MG63 (cell line): Measurements from ENCODE around the gene ADAM22. TPM values are rescaled to one million over a fixed set of nuclear protein-coding genes. Genes with fewer than 3 reads are reported as not detected.
A peak's percentile ranks its signal among the peaks of the same experiment; 100 is the strongest.

Experiments
- DNase-seq: peaks from one replicate; pipeline ENCODE4 v3.0.0-alpha.2; 2020
- H3K27me3 ChIP-seq: fragments of 250-450 bp; sonication (Bioruptor Pico); 2 replicates; pipeline ENCODE4 v1.5.1; 2020; ENCODE audit warnings: mild to moderate bottlenecking, moderate library complexity
- H3K36me3 ChIP-seq: fragments of 250-450 bp; sonication (Bioruptor Pico); 2 replicates; pipeline ENCODE4 v1.5.1; 2020; ENCODE audit warnings: mild to moderate bottlenecking, moderate library complexity
- H3K4me3 ChIP-seq: fragments of 250-450 bp; sonication (Bioruptor Pico); 2 replicates; pipeline ENCODE4 v1.5.1; 2020; ENCODE audit warnings: mild to moderate bottlenecking, moderate library complexity
- H3K9me3 ChIP-seq: fragments of 250-450 bp; sonication (Bioruptor Pico); 2 replicates; pipeline ENCODE4 v1.5.1; 2020; ENCODE audit warnings: mild to moderate bottlenecking, moderate library complexity
- total RNA-seq: library from RNA; depleted of rRNA; stranded (reverse); fragments of >200 nt; shearing (Covaris generic); gene quantifications from 2 replicates; pipeline ENCODE4 v1.2.3, GENCODE V29; 2014; ENCODE audit warnings: low replicate concordance

ADAM22 gene
- total RNA-seq, 1 experiment from 2014 or later: not detected

DNA sequence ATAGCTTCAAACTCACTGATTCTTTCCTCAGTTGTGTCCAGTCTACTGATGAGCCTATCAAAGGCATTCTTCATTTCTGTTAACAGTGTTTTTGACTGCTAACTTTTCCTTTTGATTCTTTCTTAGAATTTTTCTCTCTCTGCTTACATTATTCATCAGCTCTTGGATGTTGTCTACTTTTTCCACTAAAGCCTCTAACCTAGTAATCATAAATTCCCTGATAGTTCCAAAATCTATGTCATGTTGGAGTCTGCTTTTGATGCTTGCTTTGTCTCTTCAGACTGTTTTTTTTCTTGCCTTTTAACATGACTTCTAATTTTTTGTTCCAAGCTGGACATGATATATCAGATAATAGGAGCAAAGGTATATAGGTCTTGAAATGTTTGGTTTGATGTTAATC is 78.0 kb downstream of the ADAM22 start:
- DNase-seq: no peak
- Histone ChIP-seq H3K4me3 (no peak overlapping the region), H3K36me3 (no peaks in the 10 kb centered on the region), H3K9me3 (no peaks in the 10 kb centered on the region), H3K27me3 (no peaks in the 10 kb centered on the region)

DNA sequence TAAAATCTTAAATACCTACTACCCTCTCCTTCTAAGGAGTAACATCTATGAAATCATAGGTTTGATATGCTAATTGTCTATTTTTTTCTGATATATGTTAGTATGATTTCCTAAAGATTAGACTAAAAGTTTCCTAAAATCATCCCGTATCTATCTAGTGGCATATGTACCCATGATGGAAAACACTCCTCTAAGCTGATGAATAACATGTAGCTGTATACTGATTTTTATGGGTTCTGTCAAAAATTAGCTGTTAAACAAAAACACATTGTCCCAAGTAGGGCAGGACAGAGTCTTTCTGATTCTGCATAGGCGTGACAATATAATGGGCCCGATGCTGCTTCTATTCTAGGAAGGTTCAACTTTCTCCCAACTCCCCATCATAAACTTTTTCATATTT is 79.9 kb downstream of the ADAM22 start:
- no peaks in the 10 kb centered on the region for H3K9me3 ChIP-seq
- H3K27me3 ChIP-seq: no peaks in the 10 kb centered on the region
- no peak overlapping the region for H3K4me3 ChIP-seq
- H3K36me3 ChIP-seq: no peaks in the 10 kb centered on the region
- DNase-seq: no peak

DNA sequence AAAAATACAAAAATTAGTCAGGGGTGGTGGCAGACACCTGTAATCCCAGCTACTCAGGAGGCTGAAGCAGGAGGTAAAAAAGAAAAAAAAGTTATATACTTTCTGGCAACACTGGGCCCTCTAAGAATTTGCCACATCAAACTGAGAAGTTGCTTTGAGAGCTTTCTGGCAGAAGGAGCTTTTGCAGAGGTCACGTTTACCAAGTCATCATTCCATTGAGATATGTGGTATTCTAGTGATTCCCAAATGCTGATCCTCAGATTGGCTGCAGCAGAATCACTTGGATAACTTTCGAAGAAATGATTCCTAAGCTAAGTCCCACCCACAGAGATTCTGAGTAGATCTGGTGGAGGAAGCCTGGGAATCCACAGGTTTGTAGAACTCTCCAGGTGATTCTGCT is 80.5 kb downstream of the ADAM22 start:
- Histone ChIP-seq H3K36me3 (no peaks in the 10 kb centered on the region), H3K4me3 (no peak overlapping the region), H3K27me3 (no peaks in the 10 kb centered on the region), H3K9me3 (no peaks in the 10 kb centered on the region)
- no peak for DNase-seq

DNA sequence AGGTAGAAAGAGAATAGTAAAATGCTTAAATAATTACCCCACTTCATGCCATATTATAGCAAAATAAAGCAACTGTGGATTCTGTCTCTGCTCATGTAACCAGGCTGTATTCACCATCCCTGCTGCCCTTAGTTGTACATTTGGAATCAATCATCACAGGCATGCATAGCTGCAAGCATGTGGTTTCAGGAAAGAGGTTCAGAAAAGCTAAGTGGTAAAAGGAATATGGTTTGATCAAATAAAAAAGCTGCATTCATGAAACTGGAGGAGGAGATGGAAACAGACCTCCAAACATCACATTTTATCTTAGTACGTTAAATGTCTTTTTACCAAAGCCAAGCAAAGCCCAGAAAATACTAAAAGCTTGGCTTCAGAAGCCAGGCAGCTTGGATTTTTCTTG is 81.3 kb downstream of the ADAM22 start:
- Histone ChIP-seq H3K4me3 (no peak overlapping the region), H3K36me3 (no peaks in the 10 kb centered on the region), H3K9me3 (no peaks in the 10 kb centered on the region), H3K27me3 (no peaks in the 10 kb centered on the region)
- DNase-seq: no peak

DNA sequence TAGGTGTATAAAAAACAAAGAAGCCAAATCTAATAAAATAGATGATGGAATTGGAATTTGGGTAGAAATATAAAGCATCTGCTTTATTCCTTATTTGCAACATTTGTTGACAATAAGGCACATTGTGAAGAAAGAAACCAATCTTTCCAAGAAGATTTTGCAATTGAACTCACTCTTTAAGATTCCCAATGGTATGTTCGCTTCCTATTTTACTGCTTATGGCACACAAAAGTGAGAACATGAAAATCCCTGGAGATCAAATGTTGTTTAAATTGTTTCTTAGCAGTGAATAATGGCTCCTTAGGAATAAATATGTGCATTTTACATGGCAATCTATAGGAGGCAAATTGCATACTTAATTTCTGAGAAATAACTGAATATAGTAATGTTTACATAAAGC is 84.5 kb downstream of the ADAM22 start:
- Histone ChIP-seq H3K4me3 (no peak overlapping the region), H3K36me3 (no peaks in the 10 kb centered on the region)

DNA sequence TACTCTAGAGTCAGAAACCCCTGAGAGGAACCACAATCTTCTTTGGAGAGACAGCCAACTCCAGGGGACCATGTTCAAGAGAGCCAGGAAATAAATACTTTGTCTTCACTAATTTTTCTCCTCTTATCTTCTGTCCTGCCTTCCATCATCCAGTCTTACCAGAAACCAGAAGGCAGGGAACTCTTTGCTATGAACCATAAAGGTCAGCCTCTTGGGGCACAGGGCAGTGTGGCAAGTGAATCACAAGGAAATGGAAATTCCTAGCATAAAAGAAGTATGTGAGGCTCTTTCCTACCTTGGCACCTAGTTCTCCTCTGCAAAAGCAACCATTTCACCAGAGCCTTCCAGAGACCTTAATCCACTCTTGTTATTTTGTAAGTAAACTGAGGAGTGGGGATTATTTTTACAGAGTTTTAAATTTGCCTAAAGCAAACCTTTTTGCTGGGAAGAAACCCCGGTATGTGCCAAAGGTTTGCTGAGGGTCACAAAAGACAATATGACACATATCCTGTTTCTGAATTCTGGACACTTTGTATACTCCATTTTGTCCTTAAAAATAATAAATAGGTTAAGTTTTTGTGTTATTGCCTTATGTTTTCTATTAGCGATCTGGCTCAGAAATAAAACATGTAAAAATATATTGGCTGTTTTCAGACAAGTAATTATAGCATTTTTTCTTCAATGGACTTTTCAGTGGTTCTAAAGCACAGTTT is 87.1 kb downstream of the ADAM22 start:
- no peaks in the 10 kb centered on the region for H3K27me3 ChIP-seq
- H3K4me3 ChIP-seq: no peak overlapping the region
- H3K9me3 ChIP-seq: no peaks in the 10 kb centered on the region; the same call in 1 of the 2 replicates
- peak; percentile 4 for DNase-seq
- no peaks in the 10 kb centered on the region for H3K36me3 ChIP-seq

More for the DNA sequence above, 84.5 kb downstream of the ADAM22 start:
- no peak for DNase-seq
- no peaks in the 10 kb centered on the region for H3K9me3 ChIP-seq
- H3K27me3 ChIP-seq: no peaks in the 10 kb centered on the region

DNA sequence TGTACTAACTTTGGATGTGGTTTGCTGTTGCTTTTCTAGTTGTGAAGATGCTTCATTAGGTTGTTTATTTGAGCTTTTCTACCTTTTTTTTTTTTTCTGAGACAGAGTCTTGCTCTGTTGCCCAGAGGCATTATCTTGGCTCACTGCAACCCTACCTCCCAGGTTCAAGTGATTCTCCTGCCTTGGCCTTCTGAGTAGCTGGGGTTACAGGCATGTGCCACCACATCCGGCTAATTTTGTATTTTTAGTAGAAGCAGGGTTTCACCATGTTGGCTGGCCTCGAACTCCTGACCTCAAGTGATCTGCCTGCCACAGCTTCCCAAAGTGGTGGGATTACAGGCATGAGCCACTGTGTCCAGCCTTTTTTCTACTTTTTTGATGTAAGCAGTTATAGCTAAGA is 93.7 kb downstream of the ADAM22 start:
- Histone ChIP-seq H3K4me3 (no peak overlapping the region), H3K36me3 (no peaks in the 10 kb centered on the region), H3K27me3 (no peaks in the 10 kb centered on the region), H3K9me3 (no peaks in the 10 kb centered on the region; the same call in 1 of the 2 replicates)
- no peak for DNase-seq

DNA sequence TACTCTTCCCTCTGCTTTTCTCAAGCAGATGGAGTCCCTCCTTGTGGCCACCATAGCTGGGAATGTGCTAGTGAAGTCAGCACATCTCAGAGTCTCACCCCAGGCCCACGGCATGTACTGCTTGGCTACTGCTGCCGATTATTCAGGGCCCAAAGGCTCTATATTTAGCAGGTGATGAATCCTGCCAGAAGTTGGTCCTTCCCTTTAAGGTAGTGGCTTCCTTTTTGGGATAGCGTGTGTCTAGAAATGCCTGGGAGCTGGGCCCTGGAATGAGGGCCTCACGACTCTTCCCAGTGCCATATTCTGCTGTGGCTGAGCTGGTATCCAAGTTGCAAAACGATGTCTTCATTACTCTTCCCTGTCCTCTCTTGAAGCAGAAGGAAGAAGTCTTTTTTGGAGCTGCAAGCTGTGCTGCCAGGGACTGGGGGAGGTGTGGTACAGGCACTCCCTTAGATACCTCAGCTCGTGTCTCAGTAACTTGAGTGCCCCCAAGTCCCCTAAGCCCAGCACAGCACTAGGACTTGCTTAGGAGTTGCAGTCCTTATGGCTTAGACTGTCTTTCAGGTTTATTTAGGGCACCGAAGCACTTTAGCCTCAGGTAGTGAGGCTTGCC is 100.1 kb downstream of the ADAM22 start:
- no peaks in the 10 kb centered on the region for H3K36me3 ChIP-seq

DNA sequence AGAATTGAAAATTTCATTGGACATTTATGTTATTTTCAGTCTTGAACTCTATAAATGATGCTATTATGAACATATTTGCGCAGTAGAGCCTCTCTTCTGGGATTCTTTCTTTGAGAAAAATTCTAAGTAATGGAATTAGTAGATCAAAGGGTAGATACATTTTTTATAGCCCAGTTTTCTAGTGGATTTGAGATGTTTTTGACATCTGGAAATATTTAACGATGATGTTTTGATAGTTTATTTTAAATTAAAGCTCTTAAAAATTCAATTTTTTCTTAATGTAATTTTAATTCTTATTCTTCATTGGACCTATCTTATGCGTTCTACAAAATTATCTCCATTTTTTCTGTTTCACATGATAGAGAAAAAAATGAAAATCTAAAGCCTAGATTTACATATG is 103.0 kb downstream of the ADAM22 start:
- no peaks in the 10 kb centered on the region for H3K9me3 ChIP-seq
- H3K27me3 ChIP-seq: no peaks in the 10 kb centered on the region
- H3K4me3 ChIP-seq: no peak overlapping the region
- no peaks in the 10 kb centered on the region for H3K36me3 ChIP-seq
- DNase-seq: no peak

More for the DNA sequence above, 100.1 kb downstream of the ADAM22 start:
- Histone ChIP-seq H3K9me3 (no peaks in the 10 kb centered on the region), H3K4me3 (no peak overlapping the region), H3K27me3 (no peaks in the 10 kb centered on the region)
- DNase-seq: no peak

DNA sequence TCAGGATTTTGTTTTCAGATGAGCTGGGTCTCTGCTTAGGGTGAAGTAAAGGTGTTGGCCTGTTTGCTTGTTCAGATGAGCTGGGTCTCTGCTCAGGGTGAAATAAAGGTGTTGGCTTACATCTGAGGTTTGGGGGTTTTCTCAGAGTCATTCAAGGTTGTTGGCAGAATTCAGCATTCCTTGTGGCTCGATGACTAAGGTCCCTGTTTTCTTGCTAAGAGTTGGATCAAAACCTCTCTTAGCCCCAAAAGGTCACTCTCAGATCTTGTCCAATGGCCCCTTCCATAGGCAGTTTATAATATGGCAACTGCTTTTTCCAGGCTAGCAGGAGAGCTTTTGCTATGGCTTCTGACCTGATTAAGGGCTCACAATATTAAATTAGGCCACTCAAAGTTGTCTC is 106.6 kb downstream of the ADAM22 start:
- Histone ChIP-seq H3K9me3 (no peaks in the 10 kb centered on the region), H3K36me3 (no peaks in the 10 kb centered on the region), H3K27me3 (no peaks in the 10 kb centered on the region), H3K4me3 (no peak overlapping the region)
- peak; percentile 2 for DNase-seq

DNA sequence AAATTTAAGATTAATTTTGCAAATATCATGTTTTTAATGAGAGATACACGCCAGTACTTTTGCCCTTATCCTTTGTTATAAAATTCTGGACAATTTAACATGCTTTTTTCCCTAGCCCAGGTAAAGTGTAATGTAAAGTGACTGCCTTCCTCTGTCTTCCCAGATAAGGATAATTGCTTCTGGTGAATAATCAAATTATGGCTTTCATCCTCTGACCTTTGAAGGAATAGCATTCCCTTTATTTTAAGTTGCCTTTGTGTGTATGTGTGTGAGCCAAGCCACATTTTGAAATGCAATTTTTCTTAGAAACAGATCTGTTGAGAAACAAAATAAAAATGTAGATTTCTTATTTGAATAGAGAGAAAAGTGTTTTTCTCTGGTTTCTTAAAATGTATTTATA is 107.5 kb downstream of the ADAM22 start:
- DNase-seq: no peak
- Histone ChIP-seq H3K27me3 (no peaks in the 10 kb centered on the region), H3K4me3 (no peak overlapping the region), H3K9me3 (no peaks in the 10 kb centered on the region), H3K36me3 (no peaks in the 10 kb centered on the region)

DNA sequence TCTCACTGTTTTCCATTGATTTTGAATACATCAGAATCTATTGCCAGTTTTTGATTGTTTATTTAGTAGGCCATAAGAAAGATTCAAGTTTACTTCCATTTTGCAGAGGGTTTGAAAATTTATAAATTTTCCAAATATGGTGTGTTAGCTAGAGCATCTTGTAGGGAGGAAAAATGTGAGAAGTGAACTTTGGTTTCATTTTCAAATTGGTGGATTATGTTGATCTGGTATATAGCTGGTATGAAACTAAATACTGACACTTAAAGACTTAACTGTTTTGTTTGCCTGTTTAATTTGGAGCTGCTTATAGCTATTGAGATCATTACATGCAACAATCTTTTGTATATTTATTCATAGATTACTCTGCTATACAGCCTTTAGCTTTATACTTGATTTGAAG is 108.1 kb downstream of the ADAM22 start:
- Histone ChIP-seq H3K4me3 (no peak overlapping the region), H3K27me3 (no peaks in the 10 kb centered on the region), H3K36me3 (no peaks in the 10 kb centered on the region), H3K9me3 (no peaks in the 10 kb centered on the region)
- DNase-seq: no peak

DNA sequence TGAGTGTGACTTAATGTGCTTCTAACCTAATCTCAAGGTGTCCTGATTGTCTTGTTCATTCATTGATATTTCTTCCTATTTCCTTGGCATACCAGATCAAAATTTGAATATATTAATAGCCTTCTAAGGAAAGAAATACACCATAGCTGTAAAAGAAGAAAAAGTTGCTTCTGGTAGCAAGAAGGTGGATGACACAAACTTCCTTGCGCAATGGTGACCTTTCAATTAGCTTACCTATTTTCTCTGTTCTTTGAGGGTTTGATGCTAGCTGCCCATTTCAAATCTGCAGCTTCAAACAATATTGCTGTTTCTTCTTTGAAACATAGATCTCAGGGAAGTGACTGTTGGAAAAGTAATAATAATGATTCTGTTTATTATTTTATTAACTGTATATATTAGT is 108.8 kb downstream of the ADAM22 start:
- no peak for DNase-seq
- Histone ChIP-seq H3K9me3 (no peaks in the 10 kb centered on the region), H3K27me3 (no peaks in the 10 kb centered on the region), H3K36me3 (no peaks in the 10 kb centered on the region), H3K4me3 (no peak overlapping the region)

DNA sequence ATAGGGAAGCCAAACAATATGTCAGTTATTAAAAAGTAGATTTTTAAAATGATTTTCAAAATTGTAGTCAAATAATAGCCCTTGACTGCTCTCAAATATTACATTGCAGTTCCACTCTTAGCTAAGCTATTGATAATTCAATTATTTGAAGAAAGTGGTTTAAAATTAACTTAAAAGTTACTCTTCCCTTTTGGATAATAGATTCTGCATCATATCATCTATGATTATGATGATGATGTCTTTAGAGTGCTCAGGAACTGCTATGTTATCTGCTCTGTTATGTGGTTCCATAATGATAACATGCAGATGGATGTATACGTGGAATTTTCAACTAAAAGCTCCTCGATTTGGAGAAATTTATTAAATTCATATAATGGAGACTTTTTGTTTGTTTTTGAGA is 110.0 kb downstream of the ADAM22 start:
- H3K27me3 ChIP-seq: no peaks in the 10 kb centered on the region
- H3K9me3 ChIP-seq: no peaks in the 10 kb centered on the region
- H3K36me3 ChIP-seq: no peaks in the 10 kb centered on the region
- no peak overlapping the region for H3K4me3 ChIP-seq
- no peak for DNase-seq

DNA sequence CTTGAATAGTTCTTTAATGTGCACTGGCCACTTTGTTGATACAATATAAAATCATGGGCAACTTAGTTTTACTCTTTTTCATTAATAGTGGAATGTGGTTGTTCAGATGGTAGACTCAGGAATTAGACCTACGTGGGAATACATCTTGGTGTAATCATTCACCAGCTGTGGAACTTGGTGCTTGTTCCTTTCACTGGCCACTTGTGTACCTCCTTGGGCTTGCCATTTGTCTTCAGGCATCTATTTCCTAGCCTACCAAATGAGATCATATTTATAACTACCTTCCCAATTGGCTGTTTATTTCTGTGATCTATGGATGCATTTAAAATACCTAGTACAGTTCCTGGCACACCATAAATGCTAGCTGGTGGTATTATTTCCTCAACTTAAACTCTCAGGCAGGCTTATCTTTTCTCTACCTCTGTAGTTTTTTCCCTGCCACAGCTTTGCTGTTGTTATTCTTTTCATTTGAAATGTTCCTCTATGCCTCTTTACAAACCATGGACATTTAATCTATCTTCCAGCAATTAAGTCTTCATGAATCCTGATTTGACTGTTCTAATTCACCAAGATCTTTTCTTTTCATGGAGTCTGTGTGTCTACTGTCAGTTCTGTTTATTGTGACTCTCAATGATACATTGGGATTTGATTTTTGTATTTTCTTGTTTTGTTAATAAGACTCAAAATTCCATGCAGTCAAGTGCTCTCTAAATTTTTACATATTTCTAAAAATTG is 113.0 kb downstream of the ADAM22 start:
- H3K36me3 ChIP-seq: no peaks in the 10 kb centered on the region
- DNase-seq: no peak
- no peak overlapping the region for H3K4me3 ChIP-seq
- no peaks in the 10 kb centered on the region for H3K9me3 ChIP-seq
- H3K27me3 ChIP-seq: no peaks in the 10 kb centered on the region

DNA sequence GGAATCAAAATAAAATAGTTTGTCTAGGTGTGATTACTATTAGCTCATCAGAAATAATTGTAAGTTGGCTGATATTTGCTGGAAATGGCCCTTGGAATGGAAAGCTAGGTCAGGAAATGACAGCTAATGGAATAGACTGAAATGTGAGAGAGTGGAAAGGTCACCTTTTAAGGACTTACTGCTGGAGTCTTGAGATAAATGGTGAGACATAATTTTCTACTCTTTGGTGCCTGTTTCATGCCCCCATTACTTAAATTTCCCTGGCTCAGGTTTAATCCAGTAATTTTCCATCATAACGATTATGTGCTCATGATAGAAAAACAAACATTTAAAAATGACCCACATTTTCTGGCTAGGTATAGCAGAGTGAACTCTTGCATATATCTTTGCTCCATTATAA is 123.6 kb downstream of the ADAM22 start:
- Histone ChIP-seq H3K27me3 (no peaks in the 10 kb centered on the region), H3K36me3 (no peaks in the 10 kb centered on the region), H3K9me3 (no peaks in the 10 kb centered on the region), H3K4me3 (no peak overlapping the region)
- DNase-seq: no peak

DNA sequence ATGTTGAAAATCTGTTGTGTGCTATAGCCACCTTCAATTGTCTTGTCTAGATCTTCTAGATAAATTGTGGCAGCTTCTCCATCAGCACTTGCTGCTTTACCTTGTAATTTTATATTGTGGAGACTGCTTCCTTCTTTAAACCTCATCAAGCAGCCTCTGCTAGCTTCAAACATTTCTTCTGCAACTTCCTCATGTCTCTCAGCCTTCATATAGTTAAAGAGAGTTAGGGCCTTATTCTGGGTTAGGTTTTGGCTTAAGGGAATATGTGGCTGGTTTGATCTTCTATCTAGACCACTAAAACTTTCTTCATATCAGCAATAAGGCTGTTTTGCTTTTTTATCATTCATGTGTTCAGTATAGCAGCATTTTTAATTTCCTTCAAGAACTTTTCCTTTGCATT is 128.2 kb downstream of the ADAM22 start:
- no peak for DNase-seq
- Histone ChIP-seq H3K4me3 (no peak overlapping the region), H3K9me3 (no peaks in the 10 kb centered on the region), H3K27me3 (no peaks in the 10 kb centered on the region), H3K36me3 (no peaks in the 10 kb centered on the region)

DNA sequence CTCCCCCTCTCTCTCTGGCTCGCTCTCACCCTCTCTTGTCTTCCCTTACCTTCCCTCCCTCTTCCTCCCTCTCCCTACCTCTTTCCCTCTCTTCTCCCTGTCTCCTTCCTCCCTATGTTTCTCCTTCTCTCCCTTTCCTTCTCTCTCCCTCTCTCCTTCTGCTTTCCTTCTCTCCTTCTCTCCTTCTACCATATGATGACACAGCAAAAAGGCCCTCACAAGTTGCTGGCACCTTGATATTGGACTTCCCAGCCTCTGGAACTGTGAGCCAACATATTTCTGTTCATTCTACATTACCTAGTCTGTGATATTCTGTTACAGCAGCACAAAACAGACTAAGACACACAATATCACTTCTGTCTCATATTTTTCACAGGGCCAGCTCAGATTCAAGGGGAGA is 135.0 kb downstream of the ADAM22 start:
- no peaks in the 10 kb centered on the region for H3K36me3 ChIP-seq
- no peaks in the 10 kb centered on the region for H3K27me3 ChIP-seq
- no peak for DNase-seq
- no peak overlapping the region for H3K4me3 ChIP-seq
- no peaks in the 10 kb centered on the region for H3K9me3 ChIP-seq
